GM15510 (cell line): ENCODE results near the gene DPYSL4.

Source experiments
- POLR2A ChIP-seq: IDR thresholded peaks from 3 replicates; pipeline ENCODE4 v1.6.1; 2011; ENCODE audit warnings: borderline replicate concordance; ENCODE audit not compliant: insufficient read length; ENCODE audit errors: extremely low read depth

The DPYSL4 gene

DNA sequence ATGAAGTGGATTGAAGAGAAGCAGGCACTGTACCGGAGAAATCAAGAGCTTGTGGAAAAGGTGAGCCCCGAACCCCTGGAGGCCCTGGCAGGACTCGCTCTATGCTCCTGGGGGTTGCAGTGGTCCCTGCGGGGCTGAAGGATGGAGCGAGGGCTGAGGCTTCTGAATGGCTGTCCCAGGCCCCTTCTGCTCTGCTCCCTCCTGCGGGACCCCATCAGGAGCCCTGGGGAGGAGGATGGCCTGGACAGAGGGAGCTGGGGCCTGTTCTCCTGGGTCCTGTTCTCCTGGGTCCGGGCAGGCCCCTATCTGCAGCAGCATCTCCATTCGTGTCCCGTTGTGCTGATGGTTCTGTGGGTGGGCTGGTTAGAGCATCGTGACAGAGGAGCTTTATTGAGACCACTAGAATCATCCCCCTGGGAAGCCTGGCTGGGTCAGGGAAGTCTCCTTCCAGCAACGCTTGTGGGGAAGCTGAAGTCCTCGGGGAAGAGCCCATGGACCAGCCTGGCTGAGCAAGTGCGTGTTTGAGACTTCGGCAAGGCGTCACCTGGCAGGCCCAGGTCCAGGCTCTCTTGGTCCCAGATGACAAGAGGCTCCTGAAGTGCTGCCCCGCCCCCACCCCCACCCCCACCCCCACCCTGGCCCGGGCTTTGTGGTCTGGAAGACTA lies 41.1 kb upstream of the DPYSL4 start:
- TF ChIP-seq POLR2A, result no peak

DNA sequence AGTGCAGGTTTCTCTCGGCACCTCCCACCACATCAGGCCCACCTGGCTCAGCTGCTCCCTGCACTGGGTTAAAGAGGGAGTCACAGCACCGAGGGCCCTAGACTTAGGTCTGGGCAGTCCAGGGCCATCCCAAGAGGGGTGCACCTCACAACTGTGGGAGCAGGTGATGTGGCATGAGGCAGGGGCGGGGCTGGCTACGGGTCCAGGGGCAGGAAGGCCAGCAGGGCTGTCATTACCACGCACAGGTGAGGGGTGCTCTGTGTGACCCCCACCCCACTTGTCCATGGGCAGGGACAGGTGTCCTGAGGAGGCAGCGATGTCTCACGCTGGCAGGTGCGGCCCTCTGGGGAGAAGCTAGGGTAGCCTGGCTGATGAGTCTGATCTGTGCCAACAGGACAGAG lies 40.5 kb upstream of the DPYSL4 start:
- no peak for TF ChIP-seq POLR2A

DNA sequence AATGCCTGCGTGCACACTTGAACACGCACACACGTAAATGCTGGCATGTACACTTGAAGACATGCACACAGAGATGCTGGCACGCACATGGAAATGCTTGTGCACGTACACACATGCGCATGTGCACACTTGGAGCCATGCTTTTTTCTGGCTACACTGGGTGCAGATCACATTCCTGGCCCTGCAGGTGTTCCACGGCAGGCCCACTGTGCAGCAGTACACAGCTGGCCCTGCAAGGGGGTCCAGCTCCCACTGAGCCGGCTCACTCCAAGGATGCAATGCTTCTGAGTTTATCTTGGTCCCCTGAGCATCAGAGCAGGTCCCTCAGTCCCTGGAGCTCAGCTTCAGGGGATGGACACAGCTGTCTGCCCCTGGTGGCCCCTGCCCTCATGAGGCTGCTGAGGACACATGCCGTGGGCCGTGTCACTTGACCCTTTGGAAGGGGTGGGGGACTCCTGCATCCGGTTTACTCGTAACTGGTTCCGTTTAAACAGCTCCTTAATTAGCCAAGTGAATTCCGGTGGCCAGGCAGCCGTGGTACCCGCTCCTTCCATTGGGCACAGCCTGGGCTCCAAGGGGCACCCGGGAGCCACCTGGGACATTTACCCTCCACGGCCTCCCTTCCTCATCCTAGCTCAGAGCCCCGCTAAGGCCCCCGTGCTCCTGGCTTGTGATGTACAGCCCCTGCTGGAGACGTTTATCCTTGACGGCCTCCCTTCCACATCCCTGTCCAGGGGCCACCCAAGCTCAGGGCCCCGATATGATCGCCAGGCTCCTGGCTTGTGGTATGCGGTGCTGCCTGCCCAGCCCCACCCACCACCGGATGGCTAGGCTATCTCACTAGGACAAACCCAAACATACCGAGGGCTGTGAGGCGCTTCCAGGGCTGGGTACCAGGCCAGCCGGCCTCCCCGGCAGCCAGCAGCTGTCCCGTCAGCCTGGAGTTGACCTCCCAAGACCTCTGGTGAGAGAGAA lies 39.5 kb upstream of the DPYSL4 start:
- no peak for TF ChIP-seq POLR2A

DNA sequence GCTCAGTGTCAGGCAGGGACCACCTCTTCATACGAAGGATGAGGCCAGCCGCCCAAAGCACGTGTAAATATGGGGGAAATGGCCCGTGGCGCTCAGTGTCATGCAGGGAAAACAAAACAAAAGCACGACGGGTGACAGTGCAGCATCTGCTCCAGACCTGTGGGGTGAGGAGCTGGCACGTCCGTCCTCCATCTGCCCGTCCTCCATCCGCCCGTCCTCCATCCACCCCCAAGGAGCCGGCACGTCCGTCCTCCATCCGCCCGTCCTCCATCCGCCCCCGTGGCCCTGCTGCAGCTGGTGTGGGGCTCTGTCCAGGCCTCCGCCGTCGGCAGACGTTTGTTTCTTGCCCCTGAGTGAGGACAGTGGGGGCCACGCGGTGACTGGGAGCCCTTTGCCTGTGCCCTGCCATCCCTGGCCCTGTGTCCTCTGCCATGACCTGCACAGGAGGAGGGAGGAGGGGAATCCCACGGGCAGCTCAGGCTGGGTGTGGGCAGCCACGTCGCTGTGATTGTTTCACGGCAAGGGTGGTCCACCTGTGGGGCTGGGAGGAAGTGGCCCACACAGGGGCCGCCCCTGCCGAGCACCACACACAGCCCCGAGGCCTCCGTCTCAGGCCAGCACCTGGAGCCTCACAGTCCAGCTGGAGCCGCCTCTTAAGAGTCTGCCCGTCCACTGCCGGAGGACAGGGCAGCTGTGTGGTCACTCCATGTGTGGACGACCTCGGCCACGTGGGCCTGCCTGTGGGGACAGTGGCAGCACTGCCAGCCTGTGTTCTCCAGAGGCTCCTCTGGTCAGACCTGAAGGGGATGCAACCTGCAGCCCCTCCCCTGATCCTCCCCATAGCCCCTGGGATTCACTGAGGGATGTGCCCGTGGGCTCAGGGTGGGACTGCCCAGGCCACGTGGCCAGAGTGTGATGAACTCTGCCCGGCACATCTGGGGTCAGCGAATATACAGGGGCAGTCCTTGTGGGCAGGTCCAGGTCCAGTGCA lies 38.2 kb upstream of the DPYSL4 start:
- TF ChIP-seq POLR2A, result no peak

DNA sequence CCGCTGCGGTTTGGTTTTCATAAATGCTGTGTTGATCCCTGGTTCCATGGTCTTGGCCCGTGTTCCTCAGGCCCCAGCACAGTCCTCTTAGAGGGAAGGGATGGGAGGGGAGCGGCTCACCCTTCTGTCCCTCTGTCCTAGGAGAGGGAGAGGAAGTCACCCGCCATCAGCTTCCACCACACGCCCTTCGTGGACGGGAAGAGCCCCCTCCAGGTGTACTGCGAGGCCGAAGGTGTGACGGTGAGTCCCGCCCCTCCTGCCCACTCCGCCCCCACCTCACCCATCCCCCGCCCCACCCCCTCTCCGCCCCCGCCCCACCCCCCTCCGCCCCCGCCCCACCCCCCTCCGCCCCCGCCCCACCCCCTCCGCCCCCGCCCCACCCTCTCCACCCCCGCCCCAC lies 37.5 kb upstream of the DPYSL4 start:
- TF ChIP-seq POLR2A, result no peak

DNA sequence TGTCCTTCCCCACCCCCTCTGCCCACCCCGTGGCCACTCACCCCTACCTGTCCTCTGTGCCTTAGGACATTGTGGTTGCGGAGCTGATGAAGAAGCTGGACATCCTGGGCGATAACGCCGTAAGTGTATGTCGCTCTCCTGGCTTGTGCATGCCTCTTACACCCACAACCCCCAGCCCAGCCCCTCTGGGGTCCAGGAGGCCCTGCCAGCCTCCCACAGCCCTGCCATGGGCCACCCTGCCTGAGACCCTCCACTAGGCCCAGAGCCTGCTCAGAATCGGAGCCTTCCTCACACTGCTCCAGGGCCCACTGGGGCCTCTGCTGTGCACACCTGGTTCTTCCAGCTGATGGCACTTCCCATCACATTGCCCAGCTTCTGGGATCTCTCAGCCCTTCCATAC lies 36.8 kb upstream of the DPYSL4 start:
- TF ChIP-seq POLR2A, result no peak

DNA sequence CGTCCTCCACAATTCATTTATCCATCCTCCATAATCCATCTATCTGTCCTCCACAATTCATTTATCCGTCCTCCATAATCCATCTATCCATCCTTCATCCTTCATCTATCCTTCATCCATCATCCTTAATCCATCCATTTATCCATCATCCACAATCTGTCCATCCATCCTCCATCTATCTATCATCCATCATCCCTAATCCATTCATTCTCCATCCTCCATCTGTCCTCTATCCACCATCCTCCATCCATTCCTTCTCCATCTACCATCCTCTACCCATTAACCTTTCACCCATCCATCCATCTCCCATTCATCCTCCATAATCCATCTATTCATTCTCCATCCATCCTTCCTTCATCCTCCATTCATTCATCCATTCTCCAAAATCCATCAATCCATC lies 36.0 kb upstream of the DPYSL4 start:
- no peak for TF ChIP-seq POLR2A

DNA sequence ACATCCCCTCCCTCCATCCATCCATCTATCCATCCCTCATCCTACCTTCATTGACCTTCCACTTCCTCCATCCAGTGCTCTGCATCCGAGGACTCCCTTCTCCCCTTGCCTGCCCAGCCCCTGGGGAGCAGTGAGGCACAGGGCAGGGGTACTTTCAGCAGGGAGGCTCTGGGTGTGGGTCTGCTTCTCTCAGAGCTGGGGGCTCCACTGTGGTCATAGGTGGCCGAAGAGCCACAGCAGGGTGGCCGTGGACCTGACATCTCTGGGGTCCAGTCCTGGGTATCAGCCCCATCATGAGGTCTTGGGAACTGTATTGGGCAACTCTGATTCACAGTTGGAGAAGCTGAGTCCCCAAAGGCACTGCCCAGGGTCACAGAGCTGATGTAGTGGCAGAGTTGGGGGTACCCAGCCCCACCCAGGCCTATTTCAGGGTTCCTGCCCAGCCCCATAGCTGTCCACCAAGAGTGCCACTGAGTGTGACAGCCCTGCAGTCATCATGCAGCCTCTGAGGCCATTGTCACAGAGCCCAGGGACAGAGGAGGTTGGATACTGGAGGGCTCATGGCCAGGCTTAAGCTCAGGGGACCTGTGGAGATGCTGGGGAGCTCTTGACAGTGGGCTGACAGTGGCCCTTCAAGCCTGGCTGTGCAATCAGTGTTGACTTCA lies 35.3 kb upstream of the DPYSL4 start:
- TF ChIP-seq POLR2A, result no peak

DNA sequence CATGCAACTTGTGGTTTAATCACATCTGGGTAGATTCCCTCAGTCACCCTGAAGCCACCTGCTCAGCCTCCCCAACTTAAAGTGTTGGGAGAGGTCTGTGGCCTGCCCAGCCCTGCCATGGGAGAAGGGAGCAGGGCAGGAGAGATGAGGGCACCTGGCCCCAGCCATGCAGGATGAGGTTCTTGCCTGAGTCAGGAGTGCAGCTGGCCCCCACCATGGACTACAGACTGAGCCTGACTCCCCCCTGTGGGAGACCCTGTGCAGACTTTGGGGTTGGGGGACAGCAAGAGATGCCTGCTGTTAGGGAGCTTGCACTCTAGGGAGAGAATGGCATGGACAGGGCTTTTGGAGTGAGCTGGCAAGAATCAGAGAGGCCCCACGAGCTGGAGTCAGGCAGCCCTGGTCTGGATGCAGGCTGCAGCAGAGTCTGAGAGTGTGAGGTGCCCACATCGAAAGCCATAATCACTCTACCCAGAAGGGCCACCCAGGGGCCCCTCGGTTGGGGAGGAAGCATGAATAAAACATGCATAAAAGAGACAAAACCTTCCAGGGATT lies 34.7 kb upstream of the DPYSL4 start:
- no peak for TF ChIP-seq POLR2A

DNA sequence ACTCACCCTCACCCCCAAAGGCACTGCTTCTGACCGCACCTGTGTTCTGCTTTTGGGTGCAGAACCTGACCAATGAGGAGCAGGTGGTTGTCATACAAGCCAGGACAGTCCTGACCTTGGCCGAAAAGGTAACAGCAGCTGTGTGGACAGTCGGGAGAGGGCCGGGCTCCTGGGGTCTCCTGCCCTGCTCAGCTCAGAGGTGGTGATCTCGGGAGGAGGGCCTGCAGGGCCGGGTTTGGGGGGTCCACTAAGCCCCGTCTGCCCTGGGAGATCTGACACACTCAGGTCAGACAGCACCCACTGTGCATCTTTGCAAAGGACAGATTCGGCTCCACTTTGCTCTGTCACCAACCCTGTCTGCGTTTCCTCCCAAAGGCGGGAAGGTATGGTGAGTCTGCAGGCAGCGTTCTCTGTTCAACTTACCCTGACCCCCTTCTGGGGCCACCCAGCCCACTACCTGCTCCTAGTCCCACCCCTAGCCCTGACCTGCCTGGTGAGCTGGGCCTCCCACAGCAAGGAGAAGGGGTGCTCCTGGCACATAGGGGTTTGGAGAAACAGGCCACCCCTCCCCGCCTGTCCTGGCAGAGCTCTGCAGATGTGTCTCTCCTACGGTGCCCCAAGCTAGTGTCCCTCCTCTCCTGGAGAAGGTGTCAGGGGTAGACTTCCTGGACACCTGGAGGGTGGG lies 33.7 kb upstream of the DPYSL4 start:
- TF ChIP-seq POLR2A, result no peak

DNA sequence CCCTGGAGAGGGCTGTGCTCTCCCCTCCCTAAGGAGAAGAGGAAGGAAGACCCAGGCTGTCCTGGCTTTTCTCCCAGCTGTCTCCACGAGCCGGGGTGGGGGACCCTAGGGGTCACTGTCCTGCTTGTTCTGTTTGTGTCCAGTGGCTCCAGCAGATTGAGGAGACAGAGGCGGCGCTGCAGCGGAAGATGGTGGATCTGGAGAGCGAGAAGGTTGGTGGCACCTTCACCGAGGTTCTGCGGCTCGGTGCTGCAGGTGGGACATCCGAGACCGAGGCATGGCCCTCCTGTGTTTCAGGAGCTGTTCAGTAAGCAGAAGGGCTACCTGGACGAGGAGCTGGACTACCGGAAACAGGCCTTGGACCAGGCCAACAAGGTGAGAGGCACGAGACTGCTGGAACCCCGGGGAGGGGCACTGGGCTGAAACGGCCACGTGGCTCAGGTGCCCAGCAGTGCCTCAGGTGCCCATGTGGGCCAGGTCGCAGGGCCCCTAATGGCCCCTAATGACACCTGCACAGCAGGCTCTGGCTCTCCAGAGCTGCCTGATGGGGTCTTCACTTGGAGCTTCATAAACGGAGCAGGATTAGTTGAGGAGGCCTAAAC lies 33.0 kb upstream of the DPYSL4 start:
- TF ChIP-seq POLR2A, result no peak

DNA sequence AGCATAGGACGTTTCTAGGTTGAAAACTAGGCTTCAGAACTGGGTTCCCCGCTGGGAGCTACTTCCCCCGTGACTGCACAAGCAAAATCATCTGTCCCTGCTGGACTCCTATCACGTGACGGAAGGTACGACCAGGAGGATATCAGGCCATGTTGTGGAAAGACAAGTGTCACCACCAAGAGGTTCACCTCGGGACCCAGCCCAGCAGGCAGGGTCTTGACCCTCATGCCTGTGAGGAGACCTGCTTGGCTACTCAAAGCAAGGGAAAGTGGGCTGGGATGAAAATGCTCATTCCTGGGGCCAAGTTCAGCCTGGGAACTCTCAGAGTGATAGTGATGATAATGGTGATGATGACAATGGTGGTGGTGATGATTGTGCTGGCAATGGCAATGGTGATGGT lies 32.3 kb upstream of the DPYSL4 start:
- TF ChIP-seq POLR2A, result no peak

DNA sequence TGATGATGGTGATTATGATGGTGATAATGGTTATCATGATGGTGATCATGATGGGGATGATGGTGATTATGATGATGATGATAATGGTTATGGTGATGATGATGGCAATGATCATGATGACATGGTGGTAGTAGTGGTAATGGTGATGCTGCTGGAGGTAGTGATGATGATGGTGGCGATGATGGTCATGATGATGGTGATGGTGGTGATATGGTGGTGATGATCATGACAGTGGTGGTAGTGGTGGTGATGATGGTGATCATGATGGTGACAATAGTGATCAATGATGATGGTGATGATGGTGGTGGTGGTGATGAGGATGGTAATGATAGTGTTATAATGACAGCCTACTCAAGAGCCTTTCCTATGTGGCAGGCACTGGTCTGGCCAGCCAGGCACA lies 31.8 kb upstream of the DPYSL4 start:
- TF ChIP-seq POLR2A, result no peak
